Activated T-helper 1 cell treated with anti-CD3 and anti-CD28 coated beads, Interleukin-12 subunit alpha, Interleukin-12 subunit beta, Interleukin-2, Interleukin-4 antibody, amounts not matched to agents 30 ng/mL and 10 ng/mL and 1 ng/mL, durations not matched to agents 14 hours and 24 hours and 36 hours (primary cell): ENCODE measurements around the gene ASAP2. TPM values are rescaled to one million over a fixed set of nuclear protein-coding genes. Genes with fewer than 3 reads are reported as not detected.

Experiments
- DNase-seq: peaks from one replicate; pipeline ENCODE4 v3.0.0; 2021; ENCODE audit warnings: low spot score
- H3K27ac Mint-ChIP-seq: one replicate; pipeline ENCODE4 v1.8.0; 2021; ENCODE audit warnings: mild to moderate bottlenecking, mixed read lengths
- H3K27me3 Mint-ChIP-seq: one replicate; pipeline ENCODE4 v1.8.0; 2022; ENCODE audit warnings: mild to moderate bottlenecking, moderate library complexity, mixed read lengths; ENCODE audit not compliant: insufficient read depth
- H3K36me3 Mint-ChIP-seq: one replicate; pipeline ENCODE4 v1.8.0; 2021; ENCODE audit warnings: low read depth, mixed read lengths
- H3K4me1 Mint-ChIP-seq: one replicate; pipeline ENCODE4 v1.8.0; 2021; ENCODE audit warnings: low read depth, mixed read lengths
- H3K4me3 Mint-ChIP-seq: one replicate; pipeline ENCODE4 v1.8.0; 2021; ENCODE audit warnings: mild to moderate bottlenecking, moderate library complexity, mixed read lengths
- H3K9me3 Mint-ChIP-seq: one replicate; pipeline ENCODE4 v1.8.0; 2021; ENCODE audit warnings: mixed read lengths
- intact Hi-C: fragments of 100-400 bp; cut with micrococcal nuclease; formaldehyde crosslinking; loops from one replicate; pipeline ENCODE4 v1.15.1; 2024
- total RNA-seq: library from RNA; stranded (reverse); gene quantifications from 2 replicates; pipeline ENCODE4 v1.2.3, GENCODE V29; 2022

The ASAP2 gene
- total RNA-seq, 1 donor from 2014 or later = 0.34 TPM

DNA sequence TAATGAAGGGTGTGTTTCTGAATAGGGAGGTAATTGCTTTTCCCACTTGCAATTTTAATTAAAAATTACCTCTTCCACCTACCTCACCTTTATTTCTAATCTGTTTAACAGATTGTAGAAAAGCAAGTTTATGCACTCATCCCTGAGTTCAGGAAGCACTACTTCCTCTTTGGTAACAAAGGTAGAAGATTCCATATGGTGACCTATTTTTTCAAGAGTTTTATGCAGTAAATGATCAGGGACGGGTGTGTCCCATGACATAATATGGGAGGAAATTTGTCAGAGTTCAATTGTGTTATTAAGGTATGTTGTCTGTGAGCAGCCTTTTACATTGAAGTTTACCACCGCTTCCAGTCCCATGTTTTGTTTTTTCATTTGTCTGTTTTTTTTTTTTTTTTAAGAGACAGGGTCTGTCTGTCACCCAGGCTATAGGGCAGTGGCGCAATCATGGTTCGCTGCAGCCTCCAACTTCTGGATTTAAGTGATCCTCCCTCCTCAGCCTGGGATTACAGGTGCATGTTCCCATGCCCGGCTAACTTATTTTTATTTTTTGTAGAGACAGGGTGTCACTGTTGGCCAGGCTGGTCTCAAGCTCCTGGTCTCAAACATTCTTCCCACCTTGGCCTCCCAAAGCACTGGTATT, 68.2 kb downstream of the ASAP2 start:
- no peak overlapping the region for H3K27ac Mint-ChIP-seq
- no peaks in the 10 kb centered on the region for H3K36me3 Mint-ChIP-seq
- H3K4me1 Mint-ChIP-seq = no peaks in the 10 kb centered on the region
- H3K4me3 Mint-ChIP-seq = no peak overlapping the region
- intact Hi-C loops = no loop called here
- no peaks in the 10 kb centered on the region for H3K27me3 Mint-ChIP-seq
- no peaks in the 10 kb centered on the region for H3K9me3 Mint-ChIP-seq
- no peak for DNase-seq

DNA sequence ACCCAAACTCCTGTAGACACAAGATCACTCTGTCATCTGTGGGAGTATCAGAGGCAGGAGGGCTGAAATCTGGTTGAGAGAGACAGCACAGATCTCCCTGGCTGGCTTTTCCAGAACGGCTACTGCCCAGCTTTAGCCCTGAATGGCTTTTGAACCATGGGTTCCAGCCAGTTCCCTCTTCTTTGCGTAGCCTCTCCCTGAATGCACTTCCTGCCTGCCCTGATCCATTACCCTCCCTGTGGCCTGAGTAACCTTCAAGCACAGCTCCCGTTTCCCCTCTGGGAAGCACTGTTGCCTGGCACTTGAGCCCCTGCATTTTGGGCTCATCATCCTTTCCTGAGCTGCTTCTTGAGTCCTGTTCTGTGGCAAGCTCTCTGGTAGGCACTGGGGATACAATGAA, 68.8 kb downstream of the ASAP2 start:
- no peaks in the 10 kb centered on the region for H3K4me1 Mint-ChIP-seq
- H3K9me3 Mint-ChIP-seq = no peaks in the 10 kb centered on the region
- DNase-seq = no peak
- H3K4me3 Mint-ChIP-seq = no peak overlapping the region
- intact Hi-C loops = no loop called here
- no peak overlapping the region for H3K27ac Mint-ChIP-seq
- H3K36me3 Mint-ChIP-seq = no peaks in the 10 kb centered on the region
- no peaks in the 10 kb centered on the region for H3K27me3 Mint-ChIP-seq

DNA sequence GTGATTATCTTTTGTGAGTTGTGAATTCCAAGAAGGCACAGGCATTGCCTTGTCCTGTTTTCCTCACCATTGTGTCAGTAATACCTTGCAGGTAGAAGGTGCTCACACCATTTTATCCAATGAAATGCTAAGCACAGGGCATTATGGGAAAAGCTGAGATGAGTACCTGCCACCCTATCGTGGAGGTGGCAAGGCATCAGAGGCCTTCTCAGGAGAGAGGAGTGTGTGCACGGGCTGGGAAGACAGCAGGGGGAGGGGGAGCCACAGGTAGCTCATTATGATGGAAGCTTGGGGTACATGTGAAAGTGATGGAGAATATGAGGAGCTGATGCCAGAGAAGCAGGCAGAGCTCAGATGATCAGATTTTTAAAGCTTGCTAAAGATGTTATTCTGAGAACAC, 69.5 kb downstream of the ASAP2 start:
- H3K27ac Mint-ChIP-seq = no peak overlapping the region
- no peaks in the 10 kb centered on the region for H3K4me1 Mint-ChIP-seq
- H3K9me3 Mint-ChIP-seq = no peaks in the 10 kb centered on the region
- H3K27me3 Mint-ChIP-seq = no peaks in the 10 kb centered on the region
- no peak for DNase-seq
- intact Hi-C loops = no loop called here
- H3K4me3 Mint-ChIP-seq = no peak overlapping the region
- H3K36me3 Mint-ChIP-seq = no peaks in the 10 kb centered on the region

DNA sequence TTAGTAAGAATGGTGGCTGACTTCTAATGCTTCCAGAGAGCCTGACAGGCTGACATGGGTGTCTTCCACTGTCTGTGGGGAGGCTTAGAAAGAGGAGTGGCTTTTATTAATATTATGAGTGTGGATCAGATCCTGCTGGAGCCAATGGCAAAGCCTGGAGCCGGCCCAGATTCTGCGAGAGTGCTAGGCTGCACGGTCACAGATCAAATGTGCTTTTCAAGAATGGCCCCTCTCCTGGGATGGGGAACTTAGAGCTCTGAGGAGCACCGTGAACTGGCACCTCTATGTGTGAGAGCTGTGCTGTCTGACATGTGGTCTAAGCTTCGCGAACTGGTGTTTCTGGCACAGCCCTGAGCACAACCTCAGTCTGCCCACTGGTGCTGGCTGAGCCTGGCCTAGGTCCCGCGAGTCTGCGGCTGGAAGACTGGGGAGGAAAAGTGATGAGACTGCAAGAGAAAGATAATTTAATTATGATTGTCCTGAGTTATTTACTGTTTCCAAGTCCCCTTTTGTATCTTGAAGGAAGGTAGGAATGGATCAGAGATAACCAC, 70.4 kb downstream of the ASAP2 start:
- intact Hi-C loops = no loop called here
- no peak overlapping the region for H3K27ac Mint-ChIP-seq
- no peaks in the 10 kb centered on the region for H3K4me1 Mint-ChIP-seq
- H3K36me3 Mint-ChIP-seq = no peaks in the 10 kb centered on the region
- no peak overlapping the region for H3K4me3 Mint-ChIP-seq
- DNase-seq = no peak
- H3K9me3 Mint-ChIP-seq = no peaks in the 10 kb centered on the region
- no peaks in the 10 kb centered on the region for H3K27me3 Mint-ChIP-seq

DNA sequence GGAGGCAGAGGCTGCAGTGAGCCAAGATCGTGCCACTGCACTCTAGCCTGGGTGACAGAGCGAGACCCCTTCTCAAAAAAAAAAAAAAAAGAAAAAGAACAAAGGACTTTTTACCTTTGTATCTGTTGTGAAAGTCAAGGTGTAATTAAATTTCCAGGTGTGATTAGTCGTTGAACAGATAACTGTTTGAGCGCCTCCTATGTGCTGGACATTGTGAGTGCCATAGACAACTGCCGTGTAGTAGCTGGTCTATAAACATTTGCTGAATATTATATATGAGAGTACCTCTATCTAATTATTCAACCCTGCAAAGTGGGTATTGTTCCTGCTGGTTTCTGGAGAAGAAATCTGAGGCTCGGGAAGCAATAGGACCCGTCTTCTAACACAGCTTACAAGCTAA, 71.8 kb downstream of the ASAP2 start:
- H3K4me3 Mint-ChIP-seq = no peak overlapping the region
- DNase-seq = no peak
- no peak overlapping the region for H3K27ac Mint-ChIP-seq
- H3K36me3 Mint-ChIP-seq = no peaks in the 10 kb centered on the region
- no peaks in the 10 kb centered on the region for H3K9me3 Mint-ChIP-seq
- H3K4me1 Mint-ChIP-seq = no peaks in the 10 kb centered on the region
- H3K27me3 Mint-ChIP-seq = no peaks in the 10 kb centered on the region
- intact Hi-C loops = no loop called here

DNA sequence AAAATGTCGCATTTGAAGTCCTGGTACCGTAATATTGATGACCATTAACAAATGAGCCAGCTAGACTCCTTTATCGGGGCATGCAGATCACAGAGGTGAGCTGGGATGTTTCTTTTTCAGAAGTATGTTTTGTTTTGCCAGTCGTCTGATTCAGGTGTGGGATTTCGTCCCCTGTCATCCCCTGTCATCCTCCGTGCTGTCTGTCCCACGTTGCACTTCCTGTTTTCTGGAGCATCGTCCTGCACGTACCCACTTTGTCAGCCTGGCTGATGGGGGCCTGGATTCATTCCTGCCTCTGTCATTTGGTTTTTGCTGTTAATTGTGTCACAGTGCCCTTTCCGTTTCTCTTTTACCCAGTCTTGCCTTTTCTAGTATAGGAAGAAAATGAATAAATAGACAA, 72.8 kb downstream of the ASAP2 start:
- Mint-ChIP-seq H3K9me3 (no peaks in the 10 kb centered on the region), H3K36me3 (no peaks in the 10 kb centered on the region), H3K4me1 (no peaks in the 10 kb centered on the region), H3K27ac (no peak overlapping the region), H3K4me3 (no peak overlapping the region), H3K27me3 (no peaks in the 10 kb centered on the region)
- no peak for DNase-seq
- intact Hi-C loops = no loop called here

DNA sequence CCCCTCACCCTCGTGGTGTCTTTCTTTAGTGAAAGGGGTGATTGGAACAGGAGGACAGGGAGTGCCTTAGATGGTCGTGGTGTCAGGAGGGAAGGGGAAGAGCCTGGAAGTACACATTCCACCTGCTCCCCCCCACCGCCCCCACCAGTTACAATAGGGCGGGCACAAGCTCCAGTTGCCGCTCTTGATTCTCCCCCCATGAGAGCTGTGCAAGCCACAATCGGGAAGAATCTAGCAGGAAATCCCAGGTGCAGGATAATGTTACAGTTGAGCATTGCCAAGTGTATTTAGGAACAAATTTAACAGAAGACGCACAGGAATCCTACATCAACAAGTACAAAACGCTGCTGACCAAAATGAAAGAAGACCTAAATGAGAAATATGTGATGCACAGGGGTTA, 73.6 kb downstream of the ASAP2 start:
- H3K27ac Mint-ChIP-seq = no peak overlapping the region
- DNase-seq = no peak
- H3K27me3 Mint-ChIP-seq = no peaks in the 10 kb centered on the region
- no peaks in the 10 kb centered on the region for H3K9me3 Mint-ChIP-seq
- H3K4me3 Mint-ChIP-seq = no peak overlapping the region
- intact Hi-C loops = no loop called here
- no peaks in the 10 kb centered on the region for H3K4me1 Mint-ChIP-seq
- no peaks in the 10 kb centered on the region for H3K36me3 Mint-ChIP-seq

DNA sequence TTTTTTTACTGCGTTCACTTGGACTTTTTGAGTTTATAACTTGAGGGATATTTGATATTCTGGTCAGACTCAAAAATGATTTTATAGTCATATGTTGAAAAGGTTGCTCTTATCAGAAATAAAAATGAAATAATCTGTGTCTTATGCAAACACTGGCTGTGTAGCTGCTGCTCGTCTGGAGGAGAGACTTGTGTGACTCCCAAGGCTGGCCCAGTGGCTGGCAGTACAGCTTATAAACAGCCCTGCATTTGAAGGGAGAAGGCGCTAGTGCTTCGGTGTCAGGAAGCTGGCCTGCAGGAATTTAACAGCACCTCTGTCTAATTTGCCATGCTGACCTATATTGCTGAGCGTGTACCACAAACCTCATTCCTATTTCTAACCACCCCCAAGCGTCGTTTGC, 74.5 kb downstream of the ASAP2 start:
- Mint-ChIP-seq H3K4me3 (no peak overlapping the region), H3K27me3 (no peaks in the 10 kb centered on the region), H3K9me3 (no peaks in the 10 kb centered on the region), H3K4me1 (no peaks in the 10 kb centered on the region), H3K36me3 (no peaks in the 10 kb centered on the region), H3K27ac (no peak overlapping the region)
- DNase-seq = no peak
- intact Hi-C loops = no loop called here

DNA sequence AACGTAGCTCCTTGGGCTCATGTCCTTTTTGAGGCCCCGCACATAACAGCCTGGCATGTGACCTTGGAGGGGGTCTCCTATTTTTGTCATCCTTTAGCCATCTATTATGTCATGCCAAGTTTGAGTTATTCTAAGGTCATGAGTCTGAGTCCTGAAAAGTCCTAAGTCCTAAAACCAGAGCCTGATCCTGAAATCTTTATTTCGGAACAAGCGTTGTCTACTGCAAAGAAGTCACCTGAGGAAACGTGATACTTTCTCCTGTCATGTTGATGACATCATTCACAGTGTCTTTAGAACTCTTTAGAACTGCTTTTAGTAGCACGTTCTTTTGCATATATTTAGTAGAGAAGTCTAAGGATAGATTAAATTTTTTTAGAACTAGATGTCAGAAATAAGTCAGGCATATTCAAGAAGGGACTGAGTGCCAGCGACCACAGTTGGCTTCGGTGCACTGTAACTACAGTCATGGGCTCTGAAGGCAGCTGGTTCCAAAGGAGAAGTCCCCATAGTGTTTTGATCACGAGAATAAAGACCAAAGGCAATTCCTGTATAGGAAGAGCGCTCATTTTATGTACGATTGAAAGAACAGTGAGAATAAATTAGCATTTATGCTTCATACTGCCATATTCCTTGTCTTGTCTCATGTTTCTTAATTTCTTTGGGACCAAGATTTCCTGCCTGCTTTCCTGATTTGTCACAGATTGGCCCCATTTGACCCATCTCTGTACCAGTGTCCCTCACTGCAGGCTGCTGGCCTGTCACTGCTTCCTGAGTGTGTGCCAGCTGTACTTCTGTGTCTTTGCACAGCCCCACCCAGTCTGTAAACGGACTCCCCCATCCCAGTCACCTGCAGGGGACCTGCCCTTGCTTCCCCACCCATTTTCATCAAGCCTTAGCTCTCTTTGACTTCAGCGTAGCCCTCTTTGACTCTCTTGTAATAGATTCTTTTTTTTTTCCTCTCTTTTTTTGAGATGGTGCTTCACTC, 75.8 kb downstream of the ASAP2 start:
- intact Hi-C loops = no loop called here
- Mint-ChIP-seq H3K9me3 (no peaks in the 10 kb centered on the region), H3K27me3 (no peaks in the 10 kb centered on the region), H3K4me3 (no peak overlapping the region), H3K36me3 (no peaks in the 10 kb centered on the region), H3K27ac (no peak overlapping the region), H3K4me1 (no peaks in the 10 kb centered on the region)
- DNase-seq = no peak

DNA sequence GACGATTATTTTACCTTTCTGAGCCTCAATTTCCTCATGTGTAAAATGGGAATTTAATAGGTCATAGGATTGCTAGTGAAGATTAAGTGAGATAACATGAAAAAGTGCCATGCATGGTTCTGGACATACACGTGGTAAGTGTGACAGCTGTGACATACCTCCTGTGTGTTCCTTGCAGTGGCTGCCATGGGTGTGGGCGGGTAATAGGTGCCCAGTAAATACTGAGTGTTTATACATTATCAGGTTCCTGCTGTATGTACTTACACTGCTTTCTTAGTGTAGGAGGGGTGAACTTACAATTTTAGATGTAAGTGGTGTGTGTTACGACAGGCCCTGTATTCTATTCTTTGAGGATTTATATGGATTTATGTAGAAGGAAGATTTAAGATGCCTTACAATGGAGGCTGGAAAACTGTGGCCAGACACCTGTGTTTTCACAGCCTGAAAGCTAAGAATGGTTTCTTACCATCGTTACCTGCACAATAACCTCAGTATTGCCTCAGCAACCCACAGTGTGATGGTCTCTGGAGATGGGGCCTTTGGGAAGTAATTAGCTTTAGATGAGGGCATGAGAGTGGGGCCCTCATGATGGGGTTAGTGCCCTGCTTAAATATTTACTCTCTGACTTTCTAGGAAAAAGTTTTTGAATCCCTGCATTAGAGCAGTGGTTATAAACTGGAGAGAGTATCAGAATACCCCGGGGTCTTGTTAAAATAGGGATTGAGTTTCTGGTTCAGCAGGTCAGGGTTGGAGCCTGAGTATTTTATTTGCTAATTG, 78.1 kb downstream of the ASAP2 start:
- H3K36me3 Mint-ChIP-seq = no peaks in the 10 kb centered on the region
- H3K27ac Mint-ChIP-seq = no peak overlapping the region
- no peak overlapping the region for H3K4me3 Mint-ChIP-seq

DNA sequence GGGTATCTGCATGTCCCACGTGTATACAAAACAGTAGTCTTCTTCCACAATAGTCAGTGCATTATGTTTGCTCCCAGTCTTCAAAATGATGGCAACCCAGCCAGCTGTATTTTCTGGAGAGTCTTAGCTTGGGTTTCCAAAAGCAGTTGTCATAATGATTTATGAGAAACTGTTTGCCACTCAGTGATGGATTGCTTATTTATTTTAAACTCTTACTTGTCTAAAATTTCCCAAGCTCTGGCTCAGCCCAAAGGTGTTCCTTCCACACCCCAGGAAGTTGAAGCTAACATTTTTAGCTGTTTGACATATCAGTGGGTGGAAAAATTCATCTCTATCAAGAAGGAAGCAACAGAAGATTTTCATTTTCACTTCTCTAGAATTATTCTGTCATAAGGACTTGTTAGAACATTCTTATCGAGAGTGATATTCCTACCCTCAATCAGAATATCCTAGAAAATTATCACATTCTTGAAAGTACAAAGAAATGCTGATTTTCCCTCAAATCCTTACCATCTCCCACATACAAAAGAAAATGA, 78.8 kb downstream of the ASAP2 start:
- no peaks in the 10 kb centered on the region for H3K9me3 Mint-ChIP-seq
- H3K4me3 Mint-ChIP-seq = no peak overlapping the region
- DNase-seq = no peak
- H3K4me1 Mint-ChIP-seq = no peaks in the 10 kb centered on the region
- no peak overlapping the region for H3K27ac Mint-ChIP-seq
- H3K36me3 Mint-ChIP-seq = no peaks in the 10 kb centered on the region
- intact Hi-C loops = no loop called here
- H3K27me3 Mint-ChIP-seq = peaks cover 7% of the 10 kb centered on the region

More for the DNA sequence above, 78.1 kb downstream of the ASAP2 start:
- peaks cover 7% of the 10 kb centered on the region for H3K27me3 Mint-ChIP-seq
- no peaks in the 10 kb centered on the region for H3K9me3 Mint-ChIP-seq
- intact Hi-C loops = no loop called here
- no peaks in the 10 kb centered on the region for H3K4me1 Mint-ChIP-seq
- DNase-seq = no peak

DNA sequence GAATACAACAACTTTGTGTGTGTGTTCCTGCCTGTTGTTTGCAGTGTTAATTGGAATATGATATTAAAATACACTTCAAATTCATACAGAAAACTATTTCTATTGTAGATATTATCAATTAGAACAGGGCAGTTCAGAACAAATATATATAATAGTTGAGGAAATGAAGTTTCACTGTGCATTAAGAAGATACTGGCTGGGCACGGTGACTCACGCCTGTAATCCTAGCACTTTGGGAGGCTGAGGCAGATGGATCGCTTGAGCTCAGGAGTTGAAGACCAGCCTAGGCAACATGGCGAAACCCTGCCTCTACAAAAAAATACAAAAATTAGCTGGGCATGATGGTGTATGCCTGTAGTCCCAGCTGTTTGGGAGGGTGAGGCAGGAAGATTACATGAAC, 79.3 kb downstream of the ASAP2 start:
- no peaks in the 10 kb centered on the region for H3K4me1 Mint-ChIP-seq

More for the DNA sequence above, 79.3 kb downstream of the ASAP2 start:
- Mint-ChIP-seq H3K36me3 (no peaks in the 10 kb centered on the region), H3K27me3 (peaks cover 7% of the 10 kb centered on the region), H3K9me3 (no peaks in the 10 kb centered on the region), H3K27ac (no peak overlapping the region), H3K4me3 (no peak overlapping the region)
- no peak for DNase-seq
- intact Hi-C loops = no loop called here
